ENCODE results near the gene MYMX. TPM values are rescaled to one million over a fixed set of nuclear protein-coding genes. Genes with fewer than 3 reads are reported as not detected.

MYMX gene
- not detected in 2 replicates for total RNA-seq

DNA sequence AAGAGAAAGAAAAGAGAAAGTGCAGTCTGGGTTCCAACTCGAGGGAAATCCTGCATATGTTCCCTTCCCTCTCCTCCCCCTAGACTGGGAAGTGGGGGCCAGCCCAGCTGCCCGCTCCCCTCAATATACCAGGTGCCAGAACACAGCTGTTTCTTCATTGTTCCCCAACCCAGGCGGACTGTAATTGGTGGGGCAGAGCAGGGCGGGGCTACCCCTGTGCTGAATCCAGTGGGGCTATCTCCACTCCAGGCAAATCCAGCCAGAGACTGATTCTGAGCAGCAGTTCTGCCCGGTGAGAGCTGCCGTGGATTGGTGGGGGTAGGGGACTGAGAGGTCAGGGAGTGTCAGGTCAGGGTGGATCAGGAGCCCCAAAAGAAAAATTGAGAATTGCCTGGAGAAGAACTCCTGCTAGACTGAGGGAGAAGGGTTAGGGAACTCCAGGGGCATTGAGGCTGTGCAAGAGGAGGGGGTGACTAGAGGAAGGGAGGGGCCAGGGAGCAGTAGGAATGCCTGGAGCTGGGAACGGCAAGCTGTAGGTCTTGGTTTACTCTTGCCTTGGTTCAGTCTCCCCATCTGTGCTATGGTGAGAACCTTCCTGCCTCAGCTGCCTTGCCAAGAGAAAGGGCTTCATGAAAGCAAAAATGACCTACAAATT, at the start of gene MYMX:
Gene MYMX, plus strand, starts transcription at position 250 of the 655 bp plus-strand sequence. CDS start 546 bp downstream, outside the sequence.
- DNase-seq (no peak), ATAC-seq (ENCODE audit: low read depth) (no peak)
- H3K4me1 Mint-ChIP-seq = peaks cover 22% of the 10 kb centered on the region
- H3K36me3 Mint-ChIP-seq (ENCODE audit: low read depth) = no peaks in the 10 kb centered on the region
- H3K27ac Mint-ChIP-seq = no peak within 1 kb of the TSS
- no peak within 1 kb of the TSS for H3K4me3 Mint-ChIP-seq
- TF ChIP-seq, protein P1, sequence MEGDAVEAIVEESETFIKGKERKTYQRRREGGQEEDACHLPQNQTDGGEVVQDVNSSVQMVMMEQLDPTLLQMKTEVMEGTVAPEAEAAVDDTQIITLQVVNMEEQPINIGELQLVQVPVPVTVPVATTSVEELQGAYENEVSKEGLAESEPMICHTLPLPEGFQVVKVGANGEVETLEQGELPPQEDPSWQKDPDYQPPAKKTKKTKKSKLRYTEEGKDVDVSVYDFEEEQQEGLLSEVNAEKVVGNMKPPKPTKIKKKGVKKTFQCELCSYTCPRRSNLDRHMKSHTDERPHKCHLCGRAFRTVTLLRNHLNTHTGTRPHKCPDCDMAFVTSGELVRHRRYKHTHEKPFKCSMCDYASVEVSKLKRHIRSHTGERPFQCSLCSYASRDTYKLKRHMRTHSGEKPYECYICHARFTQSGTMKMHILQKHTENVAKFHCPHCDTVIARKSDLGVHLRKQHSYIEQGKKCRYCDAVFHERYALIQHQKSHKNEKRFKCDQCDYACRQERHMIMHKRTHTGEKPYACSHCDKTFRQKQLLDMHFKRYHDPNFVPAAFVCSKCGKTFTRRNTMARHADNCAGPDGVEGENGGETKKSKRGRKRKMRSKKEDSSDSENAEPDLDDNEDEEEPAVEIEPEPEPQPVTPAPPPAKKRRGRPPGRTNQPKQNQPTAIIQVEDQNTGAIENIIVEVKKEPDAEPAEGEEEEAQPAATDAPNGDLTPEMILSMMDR (IDR thresholded peaks at IDR 0.05) = no peak
- H3K27me3 Mint-ChIP-seq = no peaks in the 10 kb centered on the region
- intact Hi-C loops (cut with micrococcal nuclease) = no loop called here
- ChIA-PET CTCF (no interaction called here), POLR2A (interaction anchor here (0.7 to 1.0 kb wide), 2 partner anchors 30 to 1332 kb away, joined by 3 to 8 read pairs; partner anchors contain the start of gene HSP90AB1)
- no peaks in the 10 kb centered on the region for H3K9me3 Mint-ChIP-seq

DNA sequence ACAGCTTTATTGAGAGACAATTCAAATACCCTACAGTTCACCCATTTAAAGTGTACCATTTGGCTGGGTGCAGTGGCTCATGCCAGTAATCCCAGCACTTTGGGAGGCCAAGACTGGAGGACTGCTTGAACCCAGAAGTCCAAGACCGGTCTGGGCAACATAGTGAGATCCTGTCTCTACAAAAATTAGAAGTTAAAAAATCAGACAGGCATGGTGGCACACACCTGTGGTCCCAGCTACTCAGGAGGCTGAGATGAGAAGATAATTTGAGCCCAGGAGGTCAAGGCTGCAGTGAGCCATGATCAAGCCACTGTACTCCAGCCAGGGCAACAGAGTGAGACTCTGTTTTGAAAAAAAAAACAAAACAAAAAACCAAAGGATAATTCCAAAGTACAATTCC, 49.2 kb upstream of the MYMX start:
- no peak overlapping the region for H3K27ac Mint-ChIP-seq
- no peaks in the 10 kb centered on the region for H3K36me3 Mint-ChIP-seq (ENCODE audit: low read depth)
- H3K4me1 Mint-ChIP-seq = no peaks in the 10 kb centered on the region
- H3K4me3 Mint-ChIP-seq = no peak overlapping the region
- intact Hi-C loops (cut with micrococcal nuclease) = no loop called here
- H3K9me3 Mint-ChIP-seq = no peaks in the 10 kb centered on the region
- DNase-seq = no peak
- ChIA-PET CTCF (interaction anchor here (0.6 kb wide), 1 partner anchor 37 kb away, joined by 3 read pairs; no protein-coding TSS in a partner anchor), POLR2A (no interaction called here)
- ATAC-seq (ENCODE audit: low read depth) = no peak
- TF ChIP-seq, protein P1 (IDR thresholded peaks at IDR 0.05) = no peak
- peaks cover 29% of the 10 kb centered on the region for H3K27me3 Mint-ChIP-seq

- H3K9me3 Mint-ChIP-seq = no peaks in the 10 kb centered on the region
- no peak overlapping the region for H3K27ac Mint-ChIP-seq
- H3K36me3 Mint-ChIP-seq (ENCODE audit: low read depth) = no peaks in the 10 kb centered on the region
- peaks cover 2% of the 10 kb centered on the region for H3K4me1 Mint-ChIP-seq
- ChIA-PET CTCF (interaction anchor here (0.6 to 1.4 kb wide), 5 partner anchors 11 to 167 kb away, joined by 3 to 5 read pairs (median 3); partner anchors contain the start of gene CAPN11), POLR2A (interaction anchor here (0.6 to 0.7 kb wide), 2 partner anchors 71 to 88 kb away, joined by 3 read pairs; no protein-coding TSS in a partner anchor)
- peaks cover 28% of the 10 kb centered on the region for H3K27me3 Mint-ChIP-seq
- no peak for DNase-seq
- ATAC-seq (ENCODE audit: low read depth) = no peak
- TF ChIP-seq, protein P1 (IDR thresholded peaks at IDR 0.05) = no peak
- intact Hi-C loops (cut with micrococcal nuclease) = no loop called here
- H3K4me3 Mint-ChIP-seq = no peak overlapping the region
These were observed 47.6 kb upstream of the MYMX start for GRCh38 chr6:44169154-44169553.

DNA sequence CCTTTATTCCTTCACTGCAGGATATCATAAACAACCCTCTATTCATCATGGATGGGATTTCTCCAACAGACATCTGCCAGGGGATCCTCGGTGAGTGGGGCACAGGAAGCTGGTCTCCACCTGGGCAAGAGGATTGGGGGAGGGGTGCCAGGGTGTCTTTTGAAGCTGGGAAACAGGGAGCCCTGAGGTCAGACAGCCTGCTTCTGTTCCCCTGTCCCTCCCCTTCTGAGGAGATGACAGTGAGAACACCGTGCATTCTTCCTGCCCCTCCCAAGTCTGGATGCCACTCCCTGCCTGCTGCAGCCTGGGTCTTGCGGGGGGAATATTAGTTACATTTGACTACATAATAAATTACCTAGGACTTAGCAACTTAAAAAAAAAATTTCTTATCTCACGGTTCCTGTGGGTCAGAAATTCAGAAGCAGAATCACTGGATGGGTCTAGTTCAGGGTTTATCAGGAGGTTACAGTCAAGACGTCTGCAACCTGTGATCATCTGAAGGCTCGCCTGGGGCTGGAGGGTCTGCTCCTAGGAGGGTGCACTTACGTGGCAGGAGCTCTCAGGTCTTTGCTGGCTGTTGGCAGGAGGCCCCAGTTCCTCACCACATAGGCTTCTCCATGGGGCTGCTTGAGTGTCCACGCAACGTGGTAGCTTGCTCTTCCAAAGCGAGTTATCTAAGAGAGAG, 46.7 kb upstream of the MYMX start:
- Mint-ChIP-seq H3K27ac (no peak overlapping the region), H3K4me1 (peaks cover 2% of the 10 kb centered on the region), H3K4me3 (no peak overlapping the region), H3K27me3 (peaks cover 23% of the 10 kb centered on the region), H3K36me3 (ENCODE audit: low read depth) (no peaks in the 10 kb centered on the region), H3K9me3 (no peaks in the 10 kb centered on the region)
- CTCF ChIA-PET = interaction anchor here (1.2 to 1.4 kb wide), 2 partner anchors 11 to 64 kb away, joined by 3 to 5 read pairs; partner anchors contain the start of gene CAPN11
- ATAC-seq (ENCODE audit: low read depth) (no peak), DNase-seq (no peak)
- TF ChIP-seq, protein P1 (IDR thresholded peaks at IDR 0.05) = no peak
- intact Hi-C loops (cut with micrococcal nuclease) = loop anchor here (5.0 kb wide), 1 partner anchor 287 kb away; no protein-coding TSS in a partner anchor
- POLR2A ChIA-PET = interaction anchor here (0.6 kb wide), 1 partner anchor 71 kb away, joined by 3 read pairs; no protein-coding TSS in a partner anchor

Measured in activated B cell treated with CpG ODN at 0.5 μM for 24 hours (primary cell).